Stimulated activated naive CD8-positive, alpha-beta T cell treated with anti-CD3 and anti-CD28 coated beads, Interleukin-15, amount 100 ng/mL, for 72 hours (primary cell): ENCODE results near the gene JUN.
"Not testable (repeated sequence)": the region's sequence is repeated elsewhere in the genome, so short reads cannot be mapped to it uniquely, and the experiment has no call there.

ENCODE experiments used
- ATAC-seq: fragments of 150-1000 bp; cut with Tn5 transposase; 2 replicates; pipeline ENCODE4 v1.10.0; 2021; ENCODE audit warnings: mild to moderate bottlenecking, moderate library complexity
- DNase-seq, 2 donors: peaks; one replicate each; pipeline ENCODE4 v3.0.0; 2021 to 2022
- H3K27ac Mint-ChIP-seq, 2 donors: one replicate each; pipeline ENCODE4 v1.8.0; 2022; ENCODE audit warnings: mild to moderate bottlenecking in 2 of 2, mixed read lengths in 2 of 2, moderate library complexity in 2 of 2
- H3K27me3 Mint-ChIP-seq: one replicate; pipeline ENCODE4 v1.8.0; 2022; ENCODE audit warnings: mixed read lengths
- H3K4me1 Mint-ChIP-seq: one replicate; pipeline ENCODE4 v1.8.0; 2022; ENCODE audit warnings: mild to moderate bottlenecking, mixed read lengths
- H3K4me3 Mint-ChIP-seq, 2 donors: one replicate each; pipeline ENCODE4 v1.8.0; 2022; ENCODE audit warnings: mild to moderate bottlenecking in 2 of 2, mixed read lengths in 2 of 2, moderate library complexity in 1 of 2
- H3K9me3 Mint-ChIP-seq, 2 donors: one replicate each; pipeline ENCODE4 v1.8.0; 2022; ENCODE audit warnings: mixed read lengths in 2 of 2

The JUN gene

DNA sequence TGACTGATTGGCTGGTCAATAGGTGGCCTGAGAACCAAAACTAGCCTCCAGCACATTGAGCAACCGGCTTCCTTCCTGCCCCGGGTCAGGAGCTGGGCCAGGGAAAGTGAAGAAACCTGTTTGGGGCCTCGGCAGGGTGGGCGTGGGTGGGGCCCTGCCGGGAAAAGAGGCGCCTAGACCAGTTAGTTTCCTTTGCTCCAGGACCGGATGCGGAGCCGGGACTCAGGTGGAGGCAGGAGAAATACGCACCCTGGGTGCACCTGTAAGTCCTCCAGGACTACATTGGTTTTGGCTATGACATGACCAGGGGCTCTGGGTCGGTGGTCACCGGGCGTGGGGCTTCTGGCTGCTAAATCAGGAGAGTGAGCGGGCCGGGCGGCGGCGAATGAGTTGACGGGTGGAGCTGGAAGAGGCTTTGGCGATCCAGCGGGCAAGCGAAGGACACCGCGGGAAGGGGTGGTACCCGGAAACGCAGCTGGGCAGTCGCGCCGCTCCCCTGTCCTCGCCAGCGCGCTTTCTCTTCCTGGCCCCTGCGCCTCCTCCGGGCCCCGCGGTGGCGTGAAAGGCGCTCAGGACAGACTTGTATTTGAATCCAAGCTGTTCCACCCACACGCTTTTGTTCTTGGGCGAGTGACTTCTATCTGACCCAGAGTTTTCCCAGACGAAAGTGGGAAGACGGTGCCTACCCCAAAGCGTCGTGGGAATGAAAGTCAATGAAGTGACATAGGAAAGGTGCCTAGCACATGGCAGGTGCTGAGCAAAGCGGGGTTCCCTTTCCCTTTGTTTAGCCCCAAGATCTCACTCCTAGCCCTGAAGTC lies 30.6 kb upstream of the JUN start:
- Mint-ChIP-seq H3K4me3 (peak overlapping the region; percentile 87 to 90), H3K27ac (no peak overlapping the region), H3K4me1 (peaks cover 57% of the 10 kb centered on the region), H3K27me3 (no peaks in the 10 kb centered on the region), H3K9me3 (no peaks in the 10 kb centered on the region)
- DNase-seq (no peak), ATAC-seq (no peak)

- H3K4me3 Mint-ChIP-seq = no peak overlapping the region
- ATAC-seq (no peak), DNase-seq (no peak)
- no peaks in the 10 kb centered on the region for H3K9me3 Mint-ChIP-seq
- H3K4me1 Mint-ChIP-seq = peaks cover 62% of the 10 kb centered on the region
- H3K27ac Mint-ChIP-seq = no peak overlapping the region
- no peaks in the 10 kb centered on the region for H3K27me3 Mint-ChIP-seq
Observed at GRCh38 chr1:58813801-58814200, 30.0 kb upstream of the JUN start.

- ATAC-seq (no peak), DNase-seq (no peak)
- H3K27ac Mint-ChIP-seq = peak overlapping the region in 1 of 2 donors; percentile 34
- peak overlapping the region in 1 of 2 donors; percentile 22 for H3K4me3 Mint-ChIP-seq
- H3K9me3 Mint-ChIP-seq = no peaks in the 10 kb centered on the region
- H3K4me1 Mint-ChIP-seq = peaks cover 62% of the 10 kb centered on the region
- H3K27me3 Mint-ChIP-seq = no peaks in the 10 kb centered on the region
Observed at GRCh38 chr1:58813361-58813760, 29.5 kb upstream of the JUN start.

DNA sequence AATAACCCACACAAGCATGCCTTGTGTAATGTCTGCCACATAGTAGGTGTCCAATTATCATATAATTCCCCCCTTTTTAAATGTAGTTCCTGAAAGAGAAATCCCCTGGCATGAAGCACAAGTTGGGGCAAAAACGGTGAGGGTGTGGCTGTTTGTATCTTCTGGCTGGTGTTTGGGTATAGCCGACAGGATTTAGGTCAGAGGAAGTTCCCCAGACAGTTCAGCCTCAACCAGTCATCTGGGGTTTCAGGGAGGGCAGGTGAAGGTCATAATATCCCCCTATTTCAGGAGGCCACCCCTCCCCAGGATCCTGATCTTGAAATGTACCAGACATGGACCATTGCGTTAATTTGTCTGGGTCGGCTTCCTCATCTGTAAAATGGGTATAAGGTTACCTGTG lies 29.1 kb upstream of the JUN start:
- Mint-ChIP-seq H3K27ac (peak overlapping the region in 1 of 2 donors; percentile 28), H3K27me3 (no peaks in the 10 kb centered on the region), H3K9me3 (no peaks in the 10 kb centered on the region), H3K4me3 (peak overlapping the region in 1 of 2 donors; percentile 22), H3K4me1 (peaks cover 66% of the 10 kb centered on the region)
- DNase-seq (peak in 1 of 2 donors; percentile 19), ATAC-seq (peak; percentile 31)

DNA sequence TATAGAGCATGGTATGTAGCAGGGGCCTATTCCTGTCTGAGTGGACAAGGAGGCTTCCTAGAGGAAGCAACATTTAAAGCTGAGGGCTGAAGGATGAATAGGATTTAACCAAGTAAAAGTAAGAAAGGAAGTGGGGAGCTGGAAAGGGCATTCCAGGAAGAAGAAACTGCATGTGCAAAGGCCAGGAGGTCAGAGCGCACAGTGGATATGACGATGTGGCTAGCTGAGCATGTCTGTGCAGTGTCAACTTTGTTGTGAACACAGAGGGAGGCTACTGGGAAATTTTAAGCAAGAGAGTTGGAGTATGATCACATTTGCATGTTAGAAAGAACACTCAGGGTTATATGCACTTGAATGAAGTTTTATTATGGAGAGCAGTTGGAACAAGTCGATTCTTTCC lies 28.6 kb upstream of the JUN start:
- Mint-ChIP-seq H3K27ac (peak overlapping the region in 1 of 2 donors; percentile 20), H3K27me3 (no peaks in the 10 kb centered on the region), H3K4me1 (peaks cover 71% of the 10 kb centered on the region), H3K4me3 (peak overlapping the region in 1 of 2 donors; percentile 1), H3K9me3 (no peaks in the 10 kb centered on the region)
- no peak for ATAC-seq
- no peak for DNase-seq

DNA sequence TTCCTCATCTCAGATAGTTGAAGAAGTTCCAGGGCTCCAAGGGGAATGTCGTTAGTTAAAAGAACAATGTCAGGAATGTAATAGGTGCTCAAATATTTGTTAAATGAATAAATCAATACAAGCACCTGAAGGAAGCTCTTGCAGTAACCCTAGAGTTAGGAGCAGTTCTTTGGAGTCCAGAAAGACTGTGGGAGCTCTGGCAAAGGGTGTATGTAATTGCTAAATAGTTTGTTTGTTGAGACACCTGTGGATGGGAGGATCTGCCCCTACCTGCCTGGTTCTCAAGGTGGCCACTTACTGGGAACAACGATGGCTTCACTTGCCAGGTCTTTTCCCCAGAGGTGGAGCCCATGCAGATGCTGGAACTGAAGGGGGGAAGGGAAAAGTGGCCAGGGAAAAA lies 27.5 kb upstream of the JUN start:
- H3K27me3 Mint-ChIP-seq = no peaks in the 10 kb centered on the region
- H3K4me1 Mint-ChIP-seq = peaks cover 65% of the 10 kb centered on the region
- no peak overlapping the region for H3K27ac Mint-ChIP-seq
- H3K9me3 Mint-ChIP-seq = no peaks in the 10 kb centered on the region
- ATAC-seq (no peak), DNase-seq (no peak)
- no peak overlapping the region for H3K4me3 Mint-ChIP-seq

- H3K4me3 Mint-ChIP-seq = no peak overlapping the region
- H3K27me3 Mint-ChIP-seq = no peaks in the 10 kb centered on the region
- peaks cover 47% of the 10 kb centered on the region for H3K4me1 Mint-ChIP-seq
- H3K27ac Mint-ChIP-seq = no peak overlapping the region
- H3K9me3 Mint-ChIP-seq = no peaks in the 10 kb centered on the region
- ATAC-seq (no peak), DNase-seq (no peak)
Observed at GRCh38 chr1:58809325-58810010, 25.6 kb upstream of the JUN start.

- no peak overlapping the region for H3K4me3 Mint-ChIP-seq
- H3K27ac Mint-ChIP-seq = no peak overlapping the region
- H3K27me3 Mint-ChIP-seq = no peaks in the 10 kb centered on the region
- H3K4me1 Mint-ChIP-seq = peaks cover 33% of the 10 kb centered on the region
- no peak for DNase-seq
- H3K9me3 Mint-ChIP-seq = no peaks in the 10 kb centered on the region
- no peak for ATAC-seq
Observed at GRCh38 chr1:58808077-58808476, 24.2 kb upstream of the JUN start.

- no peaks in the 10 kb centered on the region for H3K27me3 Mint-ChIP-seq
- ATAC-seq (no peak), DNase-seq (no peak)
- no peak overlapping the region for H3K4me3 Mint-ChIP-seq
- peak overlapping the region in 1 of 2 donors; percentile 30 for H3K27ac Mint-ChIP-seq
- no peaks in the 10 kb centered on the region for H3K9me3 Mint-ChIP-seq
- peaks cover 22% of the 10 kb centered on the region for H3K4me1 Mint-ChIP-seq
Observed at GRCh38 chr1:58805716-58806571, 22.1 kb upstream of the JUN start.

GRCh38 chr1:58804853-58805565 lies 21.2 kb upstream of the JUN start:
- H3K4me3 Mint-ChIP-seq = no peak overlapping the region
- no peak for ATAC-seq

GRCh38 chr1:58803858-58804257 lies 20.0 kb upstream of the JUN start:
- Mint-ChIP-seq H3K9me3 (no peaks in the 10 kb centered on the region), H3K4me3 (no peak overlapping the region), H3K27me3 (no peaks in the 10 kb centered on the region), H3K4me1 (peaks cover 10% of the 10 kb centered on the region), H3K27ac (no peak overlapping the region)
- DNase-seq (no peak), ATAC-seq (no peak)

More at GRCh38 chr1:58804853-58805565, 21.2 kb upstream of the JUN start:
- DNase-seq = no peak
- no peak overlapping the region for H3K27ac Mint-ChIP-seq
- H3K27me3 Mint-ChIP-seq = no peaks in the 10 kb centered on the region
- no peaks in the 10 kb centered on the region for H3K9me3 Mint-ChIP-seq
- peaks cover 21% of the 10 kb centered on the region for H3K4me1 Mint-ChIP-seq

- Mint-ChIP-seq H3K9me3 (no peaks in the 10 kb centered on the region), H3K27me3 (no peaks in the 10 kb centered on the region), H3K4me3 (no peak overlapping the region), H3K27ac (no peak overlapping the region), H3K4me1 (peaks cover 5% of the 10 kb centered on the region)
- no peak for ATAC-seq
- no peak for DNase-seq
Observed at GRCh38 chr1:58802640-58803399, 19.0 kb upstream of the JUN start.

DNA sequence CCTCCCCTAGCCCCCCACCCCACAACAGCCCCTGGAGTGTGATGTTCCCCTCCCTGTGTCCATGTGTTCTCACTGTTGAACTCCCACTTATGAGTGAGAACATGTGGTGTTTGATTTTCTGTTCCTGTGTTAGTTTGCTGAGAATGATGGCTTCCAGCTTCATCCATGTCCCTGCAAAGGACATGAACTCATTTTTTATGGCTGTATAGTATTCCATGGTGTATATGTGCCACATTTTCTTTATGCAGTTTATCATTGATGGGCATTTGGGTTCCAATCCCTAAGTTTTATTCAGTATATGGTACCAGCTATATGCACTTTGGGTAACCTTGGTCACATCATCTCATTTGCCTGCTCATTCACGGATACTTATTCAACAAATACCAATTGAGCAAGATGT lies 17.4 kb upstream of the JUN start:
- H3K27ac Mint-ChIP-seq, H3K4me3 Mint-ChIP-seq, H3K4me1 Mint-ChIP-seq, H3K9me3 Mint-ChIP-seq, H3K27me3 Mint-ChIP-seq, DNase-seq, ATAC-seq: not testable (repeated sequence)

DNA sequence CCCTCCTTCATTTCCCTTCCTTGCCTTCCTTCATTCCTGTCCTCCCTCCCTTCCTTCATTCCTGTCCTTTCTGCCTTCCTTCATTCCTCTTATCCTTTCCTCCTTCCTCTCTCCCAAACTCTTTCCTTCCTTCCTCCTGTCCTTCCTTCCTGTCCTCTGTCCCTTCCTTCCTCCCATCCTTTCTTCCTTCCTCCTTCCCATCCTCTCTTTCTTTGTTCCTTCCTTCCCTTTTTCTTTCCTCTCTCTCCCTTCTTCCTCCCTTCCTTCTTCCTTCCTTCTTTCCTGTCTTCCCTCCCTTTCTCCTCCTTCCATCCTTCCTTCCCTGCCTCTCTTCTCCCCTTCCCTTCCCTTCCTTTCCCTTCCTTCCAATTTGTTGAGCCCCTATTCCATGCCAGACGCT lies 15.8 kb upstream of the JUN start:
- Mint-ChIP-seq H3K27ac (no peak overlapping the region), H3K4me3 (no peak overlapping the region), H3K9me3 (no peaks in the 10 kb centered on the region), H3K4me1 (peaks cover 5% of the 10 kb centered on the region), H3K27me3 (no peaks in the 10 kb centered on the region)
- DNase-seq (no peak), ATAC-seq (no peak)
